HepG2 (cell line): ENCODE data around the gene UNC5CL. TPM values are rescaled to one million over a fixed set of nuclear protein-coding genes. Genes with fewer than 3 reads are reported as not detected.
A peak's percentile ranks its signal among the peaks of the same experiment; 100 is the strongest.

Experiments used
- ARHGAP35 ChIP-seq: sonication (generic); formaldehyde crosslinking; IDR thresholded peaks from 2 replicates; pipeline ENCODE4 v1.9.0; 2022; ENCODE audit warnings: mild to moderate bottlenecking, inconsistent platforms, moderate library complexity, missing genetic modification reagents, borderline replicate concordance
- GMEB1 ChIP-seq: sonication (generic); formaldehyde crosslinking; IDR thresholded peaks from 2 replicates; pipeline ENCODE4 v1.5.1; 2020; ENCODE audit warnings: missing genetic modification reagents, mild to moderate bottlenecking, borderline replicate concordance
- IKZF4 ChIP-seq: sonication (generic); formaldehyde crosslinking; IDR thresholded peaks from 2 replicates; pipeline ENCODE4 v1.5.1; 2020; ENCODE audit warnings: borderline replicate concordance, mild to moderate bottlenecking, low read depth, missing genetic modification reagents; ENCODE audit errors: not compliant biosample characterization
- IKZF5 ChIP-seq: IDR thresholded peaks from 2 replicates; pipeline ENCODE4 v1.6.1; 2018; ENCODE audit warnings: missing genetic modification reagents, mild to moderate bottlenecking, missing compliant biosample characterization
- NBN ChIP-seq: fragments of 450-650 bp; conservative IDR thresholded peaks from 2 replicates; pipeline ENCODE4 v1.6.1; 2017
- NPAS2 ChIP-seq: sonication (generic); formaldehyde crosslinking; IDR thresholded peaks from 2 replicates; pipeline ENCODE4 v1.8.0; 2022; ENCODE audit warnings: mild to moderate bottlenecking, missing genetic modification reagents, borderline replicate concordance
- PAX8 ChIP-seq: sonication (generic); formaldehyde crosslinking; IDR thresholded peaks from 2 replicates; pipeline ENCODE4 v1.8.0; 2022; ENCODE audit warnings: mild to moderate bottlenecking, missing genetic modification reagents, borderline replicate concordance
- POLR2AphosphoS5 ChIP-seq: IDR thresholded peaks from 2 replicates; pipeline ENCODE4 v1.6.1; 2012; ENCODE audit warnings: low read depth, low read length
- POLR2G ChIP-seq: fragments of 200-400 bp; formaldehyde crosslinking; IDR thresholded peaks from 2 replicates; pipeline ENCODE4 v1.6.1; 2018; ENCODE audit warnings: mild to moderate bottlenecking, low read depth, low read length, moderate library complexity
- SP5 ChIP-seq: IDR thresholded peaks from 2 replicates; pipeline ENCODE4 v1.6.1; 2016; ENCODE audit warnings: low read depth, borderline replicate concordance
- THAP7 ChIP-seq: sonication (generic); formaldehyde crosslinking; IDR thresholded peaks from 2 replicates; pipeline ENCODE4 v1.8.1; 2023; ENCODE audit warnings: mild to moderate bottlenecking, missing genetic modification reagents
- U2AF2 ChIP-seq: fragments of 200-400 bp; formaldehyde crosslinking; IDR thresholded peaks from 2 replicates; pipeline ENCODE4 v1.6.1; 2017; ENCODE audit warnings: low read depth, mild to moderate bottlenecking, low read length
- ZNF136 ChIP-seq: sonication (generic); formaldehyde crosslinking; IDR thresholded peaks from 2 replicates; pipeline ENCODE4 v1.8.1; 2022; ENCODE audit warnings: low read depth, mild to moderate bottlenecking, moderate library complexity, missing genetic modification reagents
- ZNF3 ChIP-seq: IDR thresholded peaks from 2 replicates; pipeline ENCODE4 v1.7.0; 2017; ENCODE audit warnings: inconsistent platforms
- ZNF383 ChIP-seq: sonication (generic); formaldehyde crosslinking; IDR thresholded peaks from 2 replicates; pipeline ENCODE4 v1.4.0; 2020; ENCODE audit warnings: missing genetic modification reagents, mild to moderate bottlenecking, borderline replicate concordance
- ZNF576 ChIP-seq: sonication (generic); formaldehyde crosslinking; IDR thresholded peaks from 2 replicates; pipeline ENCODE4 v1.4.0; 2020; ENCODE audit warnings: mild to moderate bottlenecking, missing genetic modification reagents
- ZNF614 ChIP-seq: IDR thresholded peaks from 2 replicates; pipeline ENCODE4 v1.6.1; 2018; ENCODE audit warnings: missing biosample characterization, missing genetic modification reagents, inconsistent platforms, borderline replicate concordance
- ZNF776 ChIP-seq: sonication (generic); formaldehyde crosslinking; IDR thresholded peaks from 2 replicates; pipeline ENCODE4 v1.4.0; 2020; ENCODE audit warnings: mild to moderate bottlenecking, missing genetic modification reagents
- ZNF781 ChIP-seq: sonication (generic); formaldehyde crosslinking; IDR thresholded peaks from 2 replicates; pipeline ENCODE4 v1.5.1; 2020; ENCODE audit warnings: borderline replicate concordance, mild to moderate bottlenecking, missing genetic modification reagents; ENCODE audit errors: not compliant biosample characterization
- polyA plus RNA-seq, 8 experiments: library from polyadenylated mRNA; depleted of rRNA in 3 of 8; stranded (reverse) in 7 of 8; unstranded in 1 of 8; fragments of >200 nt; fragmentation: Illumina TruSeq in 4 of 8; extraction: Trizol in 4 of 8; gene quantifications; 2 replicates each; pipeline versions ENCODE4 v1.2.1 to v1.2.3, GENCODE V29; 2011 to 2016; ENCODE audit warnings: low read depth in 4 of 8, missing spikeins in 1 of 8, mixed read lengths in 1 of 8; ENCODE audit not compliant: insufficient read depth in 1 of 8
- total RNA-seq, 5 experiments: library from RNA; depleted of rRNA; stranded (reverse); fragments of >200 nt; fragmentation: Illumina TruSeq; extraction: Trizol; gene quantifications; 2 replicates each; pipeline ENCODE4 v1.2.3, GENCODE V29; 2016; ENCODE audit warnings: low read depth in 1 of 5

The UNC5CL gene
- total and polyA plus RNA-seq, 2 of the 13 experiments (the other 11 are each of a cell fraction or from before 2014, with no cell fraction given): 2.4 to 2.5 TPM

GRCh38 chr6:41073203-41073967, 34.4 kb upstream of the UNC5CL start (continued):
- peak; percentile 16; the same call in 1 of the 2 replicates for TF ChIP-seq IKZF5 (CRISPR knock-in tag)
- TF ChIP-seq ZNF614 (CRISPR knock-in tag): peak; percentile 57; the same call in 1 of the 2 replicates
- TF ChIP-seq NBN: no peak
- no peak for TF ChIP-seq ZNF136 (CRISPR knock-in tag)
- peak; percentile 84 for TF ChIP-seq SP5
- peak; percentile 30; the same call in 1 of the 2 replicates for TF ChIP-seq THAP7
- TF ChIP-seq ZNF776: 0 out of 2 replicates have a peak, but pooled peaks have one; percentile 73
- TF ChIP-seq PAX8 (CRISPR knock-in tag): no peak
- peak; percentile 63; the same call in 1 of the 2 replicates for TF ChIP-seq ARHGAP35
- TF ChIP-seq ZNF383 (CRISPR knock-in tag): no peak
- no peak; the same call in 1 of the 2 replicates for TF ChIP-seq NPAS2 (CRISPR knock-in tag)
- TF ChIP-seq ZNF3 (CRISPR knock-in tag): no peak
- TF ChIP-seq ZNF576 (CRISPR knock-in tag): 0 out of 2 replicates have a peak, but pooled peaks have one; percentile 17
- peak; percentile 47 for TF ChIP-seq ZNF781 (CRISPR knock-in tag)
- TF ChIP-seq U2AF2: no peak
- peak; percentile 23; the same call in 1 of the 2 replicates for TF ChIP-seq GMEB1 (CRISPR knock-in tag)
- no peak for TF ChIP-seq IKZF4
- peak; percentile 92 for TF ChIP-seq POLR2AphosphoS5
- peak; percentile 77 for TF ChIP-seq POLR2G
